SU-DHL-6 (cell line): Measurements from ENCODE around the gene SLC16A5.

Source experiments
- EZH2phosphoT487 ChIP-seq: fragments of 200-600 bp; sonication (generic), shearing (Covaris generic); conservative IDR thresholded peaks from 2 replicates; pipeline ENCODE4 v1.6.1; 2018; ENCODE audit warnings: mild to moderate bottlenecking, antibody characterized with exemption, low read length, moderate library complexity, mixed read lengths
- TF ChIP-seq, protein P1 (sequence below): fragments of 200-600 bp; sonication (generic); IDR thresholded peaks from one replicate; pipeline ENCODE4 v1.5.1; 2017; ENCODE audit warnings: antibody characterized with exemption, mild to moderate bottlenecking, low read length, moderate library complexity; ENCODE audit not compliant: insufficient read depth, poor library complexity, severe bottlenecking

DNA sequence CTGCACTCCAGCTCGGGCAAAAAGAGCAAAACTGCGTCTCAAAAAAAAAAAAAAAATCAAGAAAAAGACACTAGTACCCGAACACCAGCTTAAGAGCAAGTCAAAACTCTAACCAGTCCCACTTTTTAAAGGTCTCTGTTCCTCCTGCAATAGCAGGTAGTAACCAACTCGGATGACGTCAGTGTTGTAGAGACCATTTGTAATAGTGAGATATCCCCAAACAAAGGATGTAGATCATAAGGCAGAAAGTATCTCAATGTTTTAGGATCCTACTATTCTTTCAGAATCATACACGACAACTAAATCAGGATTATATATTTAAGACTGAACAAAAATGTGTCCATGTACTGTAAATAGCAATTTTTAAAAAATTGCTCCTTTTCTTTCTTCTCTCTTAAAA is 64.2 kb downstream of the SLC16A5 start:
- TF ChIP-seq, protein P1, sequence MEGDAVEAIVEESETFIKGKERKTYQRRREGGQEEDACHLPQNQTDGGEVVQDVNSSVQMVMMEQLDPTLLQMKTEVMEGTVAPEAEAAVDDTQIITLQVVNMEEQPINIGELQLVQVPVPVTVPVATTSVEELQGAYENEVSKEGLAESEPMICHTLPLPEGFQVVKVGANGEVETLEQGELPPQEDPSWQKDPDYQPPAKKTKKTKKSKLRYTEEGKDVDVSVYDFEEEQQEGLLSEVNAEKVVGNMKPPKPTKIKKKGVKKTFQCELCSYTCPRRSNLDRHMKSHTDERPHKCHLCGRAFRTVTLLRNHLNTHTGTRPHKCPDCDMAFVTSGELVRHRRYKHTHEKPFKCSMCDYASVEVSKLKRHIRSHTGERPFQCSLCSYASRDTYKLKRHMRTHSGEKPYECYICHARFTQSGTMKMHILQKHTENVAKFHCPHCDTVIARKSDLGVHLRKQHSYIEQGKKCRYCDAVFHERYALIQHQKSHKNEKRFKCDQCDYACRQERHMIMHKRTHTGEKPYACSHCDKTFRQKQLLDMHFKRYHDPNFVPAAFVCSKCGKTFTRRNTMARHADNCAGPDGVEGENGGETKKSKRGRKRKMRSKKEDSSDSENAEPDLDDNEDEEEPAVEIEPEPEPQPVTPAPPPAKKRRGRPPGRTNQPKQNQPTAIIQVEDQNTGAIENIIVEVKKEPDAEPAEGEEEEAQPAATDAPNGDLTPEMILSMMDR = no peak
- TF ChIP-seq EZH2phosphoT487 = no peak
